ENCODE data around the gene CCNH. TPM values are rescaled to one million over a fixed set of nuclear protein-coding genes. Genes with fewer than 3 reads are reported as not detected.
A peak's percentile ranks its signal among the peaks of the same experiment; 100 is the strongest.

Gene CCNH
- total RNA-seq, 4 donors from 2014 or later: 33.0 to 98.0 (median 67.6) TPM

GRCh38 chr5:87403899-87404298 is 8.8 kb downstream of the CCNH start:
- intact Hi-C loops (cut with DNase I): no loop called here
- peaks cover 35 to 94% (median 77%) of the 10 kb centered on the region in 4 donors for H3K36me3 ChIP-seq
- TF ChIP-seq EP300 (IDR thresholded peaks at IDR 0.05) (no peak), POLR2AphosphoS5 (IDR thresholded peaks at IDR 0.05) (no peak), CTCF (IDR thresholded peaks at IDR 0.05) (no peak)
- WGBS: 91% methylated on average over 3 of the region's 3 CpGs
- no peaks in the 10 kb centered on the region for H3K9me3 ChIP-seq
- H3K4me3 ChIP-seq: no peak overlapping the region
- no peaks in the 10 kb centered on the region for H3K27me3 ChIP-seq
- H3K4me1 ChIP-seq: peaks cover 0 to 20% (median 14%) of the 10 kb centered on the region in 4 donors
- no peak overlapping the region for H3K27ac ChIP-seq (replicated peaks in 1 of 4)
- no peak for DNase-seq (ENCODE audit: extremely low spot score)

- 98% methylated on average over 3 of the region's 3 CpGs for WGBS
- no peaks in the 10 kb centered on the region for H3K9me3 ChIP-seq
- peaks cover 0 to 20% (median 14%) of the 10 kb centered on the region in 4 donors for H3K4me1 ChIP-seq
- H3K4me3 ChIP-seq: no peak overlapping the region
- DNase-seq (ENCODE audit: extremely low spot score): no peak
- H3K36me3 ChIP-seq: peaks cover 40 to 94% (median 77%) of the 10 kb centered on the region in 4 donors
- no peaks in the 10 kb centered on the region for H3K27me3 ChIP-seq
- no peak overlapping the region for H3K27ac ChIP-seq (replicated peaks in 1 of 4)
- no peak for TF ChIP-seq EP300 (IDR thresholded peaks at IDR 0.05)
- TF ChIP-seq POLR2A (IDR thresholded peaks at IDR 0.05; ENCODE audit: low read depth): no peak
- no peak for TF ChIP-seq CTCF (IDR thresholded peaks at IDR 0.05)
- no peak for TF ChIP-seq POLR2AphosphoS5 (IDR thresholded peaks at IDR 0.05)
- intact Hi-C loops (cut with DNase I): no loop called here
Measured at GRCh38 chr5:87403409-87403808, 9.3 kb downstream of the CCNH start.

- Histone ChIP-seq H3K36me3 (peaks cover 41 to 94% (median 76%) of the 10 kb centered on the region in 4 donors), H3K27me3 (no peaks in the 10 kb centered on the region), H3K4me3 (no peak overlapping the region), H3K4me1 (peaks cover 0 to 20% (median 12%) of the 10 kb centered on the region in 4 donors), H3K27ac (replicated peaks in 1 of 4) (no peak overlapping the region), H3K9me3 (no peaks in the 10 kb centered on the region)
- intact Hi-C loops (cut with DNase I): no loop called here
- no peak for DNase-seq (ENCODE audit: extremely low spot score)
- TF ChIP-seq CTCF (IDR thresholded peaks at IDR 0.05): no peak
- no peak for TF ChIP-seq POLR2A (IDR thresholded peaks at IDR 0.05; ENCODE audit: low read depth)
- TF ChIP-seq EP300 (IDR thresholded peaks at IDR 0.05): no peak
- no peak for TF ChIP-seq POLR2AphosphoS5 (IDR thresholded peaks at IDR 0.05)
Measured at GRCh38 chr5:87401626-87402025, 11.1 kb downstream of the CCNH start.

GRCh38 chr5:87400305-87400899 is 12.3 kb downstream of the CCNH start:
- Histone ChIP-seq H3K9me3 (no peaks in the 10 kb centered on the region), H3K4me1 (peaks cover 0 to 20% (median 12%) of the 10 kb centered on the region in 4 donors), H3K27ac (replicated peaks in 1 of 4) (peak overlapping the region in 1 of 4 donors; percentile 30), H3K27me3 (no peaks in the 10 kb centered on the region), H3K4me3 (no peak overlapping the region), H3K36me3 (peaks cover 32 to 94% (median 77%) of the 10 kb centered on the region in 4 donors)
- no peak for DNase-seq (ENCODE audit: extremely low spot score)
- intact Hi-C loops (cut with DNase I): no loop called here
- TF ChIP-seq CTCF (IDR thresholded peaks at IDR 0.05) (peak; percentile 58 to 70 (median 62)), EP300 (IDR thresholded peaks at IDR 0.05) (no peak), POLR2A (IDR thresholded peaks at IDR 0.05; ENCODE audit: low read depth) (no peak), POLR2AphosphoS5 (IDR thresholded peaks at IDR 0.05) (no peak)
- WGBS: 71% methylated on average over 4 of the region's 4 CpGs

- peak overlapping the region in 2 of 4 donors; percentile 4 to 16 for H3K27ac ChIP-seq (replicated peaks in 1 of 4)
- H3K27me3 ChIP-seq: no peaks in the 10 kb centered on the region
- WGBS: 71% methylated on average over 2 of the region's 2 CpGs
- peaks cover 2 to 23% (median 14%) of the 10 kb centered on the region in 4 donors for H3K4me1 ChIP-seq
- no peak for TF ChIP-seq CTCF (IDR thresholded peaks at IDR 0.05)
- TF ChIP-seq EP300 (IDR thresholded peaks at IDR 0.05): no peak
- no peak for TF ChIP-seq POLR2AphosphoS5 (IDR thresholded peaks at IDR 0.05)
- no peak for TF ChIP-seq POLR2A (IDR thresholded peaks at IDR 0.05; ENCODE audit: low read depth)
- H3K4me3 ChIP-seq: no peak overlapping the region
- no peak for DNase-seq (ENCODE audit: extremely low spot score)
- peaks cover 29 to 94% (median 75%) of the 10 kb centered on the region in 4 donors for H3K36me3 ChIP-seq
- no peaks in the 10 kb centered on the region for H3K9me3 ChIP-seq
- intact Hi-C loops (cut with DNase I): no loop called here
Measured at GRCh38 chr5:87399720-87400119, 13.0 kb downstream of the CCNH start.
